Erythroblast (primary cell): ENCODE results near the gene ZC4H2.

Experiments
- GATA1 ChIP-seq: IDR thresholded peaks from 2 replicates; pipeline ENCODE4 v1.6.1; 2011; ENCODE audit warnings: low read depth, mild to moderate bottlenecking, control low read depth, low read length, moderate library complexity
- POLR2A ChIP-seq: IDR thresholded peaks from 2 replicates; pipeline ENCODE4 v1.6.1; 2011; ENCODE audit warnings: mild to moderate bottlenecking, low read length

- TF ChIP-seq GATA1: no peak
- TF ChIP-seq POLR2A: no peak
Measured at GRCh38 chrX:65017451-65017850, 41.2 kb upstream of the ZC4H2 start.
